BLaER1 (cell line): ENCODE data around the gene PARD6G.

Experiments
- H3K27ac ChIP-seq: shearing (Covaris generic); formaldehyde crosslinking; 2 replicates; pipeline ENCODE4 v1.8.1; 2022
- H3K27me3 ChIP-seq: shearing (Covaris generic); formaldehyde crosslinking; 2 replicates; pipeline ENCODE4 v1.8.1; 2022
- H3K36me3 ChIP-seq: shearing (Covaris generic); formaldehyde crosslinking; 2 replicates; pipeline ENCODE4 v1.8.1; 2022
- H3K4me1 ChIP-seq: shearing (Covaris generic); formaldehyde crosslinking; 2 replicates; pipeline ENCODE4 v1.8.1; 2022
- H3K4me2 ChIP-seq: shearing (Covaris generic); formaldehyde crosslinking; 2 replicates; pipeline ENCODE4 v1.8.1; 2022
- H3K4me3 ChIP-seq: shearing (Covaris generic); formaldehyde crosslinking; 2 replicates; pipeline ENCODE4 v1.8.1; 2022
- H3K9ac ChIP-seq: shearing (Covaris generic); formaldehyde crosslinking; 2 replicates; pipeline ENCODE4 v1.8.1; 2022
- H3K9me3 ChIP-seq: shearing (Covaris generic); formaldehyde crosslinking; 2 replicates; pipeline ENCODE4 v1.8.1; 2022
- H4K20me1 ChIP-seq: shearing (Covaris generic); formaldehyde crosslinking; 2 replicates; pipeline ENCODE4 v1.8.1; 2022
- Cebpa-rat ChIP-seq: shearing (Covaris generic); IDR thresholded peaks from 2 replicates; pipeline ENCODE4 v1.8.1; 2022

Gene PARD6G

GRCh38 chr18:80182855-80183254 is 64.5 kb downstream of the PARD6G start:
- no peak for TF ChIP-seq Cebpa-rat
- peaks cover 44% of the 10 kb centered on the region for H3K4me1 ChIP-seq
- H3K4me2 ChIP-seq = peak overlapping the region; percentile 62
- H3K9ac ChIP-seq = no peak overlapping the region
- H3K9me3 ChIP-seq = no peaks in the 10 kb centered on the region
- H3K4me3 ChIP-seq = no peak overlapping the region
- H3K27me3 ChIP-seq = no peaks in the 10 kb centered on the region
- no peaks in the 10 kb centered on the region for H3K36me3 ChIP-seq
- peaks cover 16% of the 10 kb centered on the region; the same call in 1 of the 2 replicates for H4K20me1 ChIP-seq
- no peak overlapping the region for H3K27ac ChIP-seq

- no peak overlapping the region for H3K9ac ChIP-seq
- no peak overlapping the region for H3K4me3 ChIP-seq
- peaks cover 16% of the 10 kb centered on the region; the same call in 1 of the 2 replicates for H4K20me1 ChIP-seq
- no peaks in the 10 kb centered on the region for H3K9me3 ChIP-seq
- H3K27ac ChIP-seq = no peak overlapping the region
- no peaks in the 10 kb centered on the region for H3K27me3 ChIP-seq
- H3K36me3 ChIP-seq = no peaks in the 10 kb centered on the region
- peaks cover 44% of the 10 kb centered on the region for H3K4me1 ChIP-seq
- peak overlapping the region; percentile 62 for H3K4me2 ChIP-seq
- TF ChIP-seq Cebpa-rat = peak; percentile 63
These were observed 65.5 kb downstream of the PARD6G start for GRCh38 chr18:80181642-80182461.

GRCh38 chr18:80180778-80181564 is 66.3 kb downstream of the PARD6G start:
- Histone ChIP-seq H3K4me2 (peak overlapping the region; percentile 62), H3K4me3 (no peak overlapping the region), H4K20me1 (peaks cover 16% of the 10 kb centered on the region; the same call in 1 of the 2 replicates), H3K36me3 (no peaks in the 10 kb centered on the region), H3K9ac (no peak overlapping the region), H3K9me3 (no peaks in the 10 kb centered on the region), H3K27ac (no peak overlapping the region), H3K4me1 (peaks cover 46% of the 10 kb centered on the region), H3K27me3 (no peaks in the 10 kb centered on the region)
- TF ChIP-seq Cebpa-rat = no peak

GRCh38 chr18:80179857-80180558 is 67.3 kb downstream of the PARD6G start:
- Histone ChIP-seq H3K27ac (no peak overlapping the region), H3K4me2 (peak overlapping the region; percentile 62), H3K9me3 (no peaks in the 10 kb centered on the region)

GRCh38 chr18:80178935-80179818 is 68.1 kb downstream of the PARD6G start:
- Histone ChIP-seq H3K4me2 (peak overlapping the region; percentile 62; the same call in 1 of the 2 replicates), H3K4me3 (no peak overlapping the region), H3K4me1 (peaks cover 55% of the 10 kb centered on the region), H3K9ac (no peak overlapping the region), H3K9me3 (no peaks in the 10 kb centered on the region), H3K27ac (no peak overlapping the region), H4K20me1 (peaks cover 16% of the 10 kb centered on the region; the same call in 1 of the 2 replicates), H3K27me3 (no peaks in the 10 kb centered on the region), H3K36me3 (no peaks in the 10 kb centered on the region)
- no peak for TF ChIP-seq Cebpa-rat

More at GRCh38 chr18:80179857-80180558, 67.3 kb downstream of the PARD6G start:
- no peaks in the 10 kb centered on the region for H3K27me3 ChIP-seq
- no peaks in the 10 kb centered on the region for H3K36me3 ChIP-seq
- no peak overlapping the region for H3K9ac ChIP-seq
- no peak for TF ChIP-seq Cebpa-rat
- peaks cover 16% of the 10 kb centered on the region; the same call in 1 of the 2 replicates for H4K20me1 ChIP-seq
- H3K4me1 ChIP-seq = peaks cover 55% of the 10 kb centered on the region
- no peak overlapping the region for H3K4me3 ChIP-seq

- Histone ChIP-seq H4K20me1 (0 out of 2 replicates have a peak, but pooled peaks cover 16% of the 10 kb centered on the region), H3K4me1 (peaks cover 38% of the 10 kb centered on the region), H3K9me3 (no peaks in the 10 kb centered on the region), H3K9ac (no peak overlapping the region), H3K4me2 (no peak overlapping the region), H3K4me3 (no peak overlapping the region), H3K27me3 (no peaks in the 10 kb centered on the region), H3K27ac (no peak overlapping the region), H3K36me3 (no peaks in the 10 kb centered on the region)
- TF ChIP-seq Cebpa-rat = no peak
These were observed 70.2 kb downstream of the PARD6G start for GRCh38 chr18:80177128-80177527.

GRCh38 chr18:80176334-80177073 is 70.8 kb downstream of the PARD6G start:
- Histone ChIP-seq H3K4me1 (peaks cover 32% of the 10 kb centered on the region), H3K9ac (no peak overlapping the region), H3K27me3 (no peaks in the 10 kb centered on the region), H3K9me3 (no peaks in the 10 kb centered on the region), H3K36me3 (no peaks in the 10 kb centered on the region), H3K27ac (no peak overlapping the region), H3K4me3 (no peak overlapping the region), H4K20me1 (0 out of 2 replicates have a peak, but pooled peaks cover 16% of the 10 kb centered on the region), H3K4me2 (no peak overlapping the region)
- TF ChIP-seq Cebpa-rat = no peak

- Histone ChIP-seq H3K36me3 (no peaks in the 10 kb centered on the region), H3K9ac (no peak overlapping the region), H3K27me3 (no peaks in the 10 kb centered on the region), H3K9me3 (no peaks in the 10 kb centered on the region), H3K27ac (no peak overlapping the region), H4K20me1 (0 out of 2 replicates have a peak, but pooled peaks cover 7% of the 10 kb centered on the region), H3K4me3 (no peak overlapping the region), H3K4me1 (peaks cover 23% of the 10 kb centered on the region), H3K4me2 (peak overlapping the region; percentile 33)
- TF ChIP-seq Cebpa-rat = no peak
These were observed 71.7 kb downstream of the PARD6G start for GRCh38 chr18:80175451-80176204.
